Measurements from ENCODE around the gene KCNH8. TPM values are rescaled to one million over a fixed set of nuclear protein-coding genes. Genes with fewer than 3 reads are reported as not detected.

The KCNH8 gene
- total RNA-seq, 1 experiment from 2014 or later: 3.7 TPM

- no peak overlapping the region for H4K5ac ChIP-seq (ENCODE audit: insufficient read length, low read depth, low read length)
- H2BK12ac ChIP-seq (ENCODE audit: insufficient read length, low read depth, low read length): no peak overlapping the region
- H3K23me2 ChIP-seq (ENCODE audit: insufficient read length, low read depth, low read length, poor library complexity, severe bottlenecking): no peaks in the 10 kb centered on the region
- H3T11ph ChIP-seq (ENCODE audit: low read length): no peak overlapping the region
- no peaks in the 10 kb centered on the region for H4K20me1 ChIP-seq (ENCODE audit: control insufficient read depth, insufficient read depth, insufficient read length)
- no peak overlapping the region for H3K56ac ChIP-seq (ENCODE audit: insufficient read length, low read depth, low read length)
- no peak overlapping the region for H2BK120ac ChIP-seq (ENCODE audit: low read depth, low read length, poor library complexity, severe bottlenecking)
- no peak overlapping the region for H4K91ac ChIP-seq (ENCODE audit: insufficient read length, low read depth, low read length)
- Mint-ChIP-seq H3K27ac (no peak overlapping the region), H3K36me3 (ENCODE audit: insufficient read depth in 1 of 3, low read depth in 3 of 3) (no peaks in the 10 kb centered on the region), H3K4me3 (no peak overlapping the region), H3K4me1 (peaks cover 4% of the 10 kb centered on the region in 2 experiments), H3K9me3 (no peaks in the 10 kb centered on the region), H3K27me3 (ENCODE audit: low read depth) (no peaks in the 10 kb centered on the region)
- H3K23ac ChIP-seq (ENCODE audit: insufficient read length, low read depth, low read length): no peak overlapping the region
- no peak overlapping the region for H4K8ac ChIP-seq (replicated peaks; ENCODE audit: insufficient read length, low read depth, low read length)
- H3K4me1 ChIP-seq (ENCODE audit: insufficient read depth, low read length): no peaks in the 10 kb centered on the region
- no peak overlapping the region for H2BK15ac ChIP-seq (ENCODE audit: low read depth, low read length)
- H3K4me2 ChIP-seq (ENCODE audit: insufficient read depth, insufficient read length, low read length): no peak overlapping the region
- no peak overlapping the region for H3K4ac ChIP-seq (ENCODE audit: low read depth, low read length)
- no peak overlapping the region for H3K18ac ChIP-seq (ENCODE audit: insufficient read length, low read depth, low read length)
- WGBS (ENCODE audit: extremely low coverage, insufficient read length, low lambda C conversion rate): no CpG with 5 or more reads among the region's 3 CpGs
- H2BK20ac ChIP-seq (ENCODE audit: low read depth, low read length, poor library complexity, severe bottlenecking): no peak overlapping the region
- H2AFZ ChIP-seq (ENCODE audit: low read length): no peak overlapping the region
- no peak overlapping the region for H3K14ac ChIP-seq (ENCODE audit: insufficient read depth, low read length)
- no peak for TF ChIP-seq CTCF (conservative IDR thresholded peaks at IDR 0.05)
- DNase-seq: no peak
- H3K79me1 ChIP-seq (ENCODE audit: insufficient read depth, low read depth, low read length, poor library complexity, severe bottlenecking): no peaks in the 10 kb centered on the region
- no peaks in the 10 kb centered on the region for H3K9me3 ChIP-seq (ENCODE audit: control insufficient read depth, low read depth, low read length)
- H2BK5ac ChIP-seq (ENCODE audit: insufficient read length, low read length): no peak overlapping the region
- H3K79me2 ChIP-seq (ENCODE audit: insufficient read depth, low read length): no peaks in the 10 kb centered on the region
- no peak overlapping the region for H3K9ac ChIP-seq (ENCODE audit: extremely low read depth, insufficient read length, low read length)
- no peak overlapping the region for H3K27ac ChIP-seq (ENCODE audit: insufficient read length, low read depth, low read length)
- no peaks in the 10 kb centered on the region for H3K27me3 ChIP-seq (ENCODE audit: insufficient read depth, low read length)
- no peak overlapping the region for H2AK5ac ChIP-seq (ENCODE audit: insufficient read length, low read length)
Measured at GRCh38 chr3:19154693-19155250, 6.5 kb downstream of the KCNH8 start.
